GM10266 (cell line): Measurements from ENCODE around the gene NHS.

Experiments used
- DNase-seq: peaks from one replicate; pipeline ENCODE4 v3.0.0; 2012; ENCODE audit errors: extremely low spot score
- CTCF ChIP-seq: IDR thresholded peaks from 2 replicates; pipeline ENCODE4 v1.5.1; 2012; ENCODE audit warnings: mild to moderate bottlenecking, low read depth; ENCODE audit not compliant: control insufficient read depth, insufficient read depth; ENCODE audit errors: missing control alignments

NHS gene

GRCh38 chrX:17403972-17404371, 29.0 kb downstream of the NHS start:
- no peak for DNase-seq
- TF ChIP-seq CTCF: no peak

GRCh38 chrX:17405225-17405969, 30.4 kb downstream of the NHS start:
- no peak for TF ChIP-seq CTCF
- DNase-seq: no peak

- no peak for TF ChIP-seq CTCF
- DNase-seq: no peak
These were observed 34.7 kb downstream of the NHS start for GRCh38 chrX:17409566-17410290.

- no peak for TF ChIP-seq CTCF
- DNase-seq: no peak
These were observed 35.7 kb downstream of the NHS start for GRCh38 chrX:17410651-17411050.

- no peak for DNase-seq
- TF ChIP-seq CTCF: no peak
These were observed 36.2 kb downstream of the NHS start for GRCh38 chrX:17411205-17411604.

- DNase-seq: no peak
These were observed 37.7 kb downstream of the NHS start for GRCh38 chrX:17412692-17413091.

More at GRCh38 chrX:17412692-17413091, 37.7 kb downstream of the NHS start:
- no peak for TF ChIP-seq CTCF
